Stromal cell of bone marrow (primary cell): ENCODE results near the gene KCTD12.

ENCODE experiments used
- DNase-seq: peaks from one replicate; pipeline ENCODE4 v3.0.0-alpha.2; 2012; ENCODE audit warnings: low read depth

Gene KCTD12

GRCh38 chr13:76887076-76887563 is 915 bp upstream of the KCTD12 start:
- DNase-seq = no peak

- DNase-seq = no peak
These were observed 257 bp downstream of the KCTD12 start for GRCh38 chr13:76886005-76886291.

DNA sequence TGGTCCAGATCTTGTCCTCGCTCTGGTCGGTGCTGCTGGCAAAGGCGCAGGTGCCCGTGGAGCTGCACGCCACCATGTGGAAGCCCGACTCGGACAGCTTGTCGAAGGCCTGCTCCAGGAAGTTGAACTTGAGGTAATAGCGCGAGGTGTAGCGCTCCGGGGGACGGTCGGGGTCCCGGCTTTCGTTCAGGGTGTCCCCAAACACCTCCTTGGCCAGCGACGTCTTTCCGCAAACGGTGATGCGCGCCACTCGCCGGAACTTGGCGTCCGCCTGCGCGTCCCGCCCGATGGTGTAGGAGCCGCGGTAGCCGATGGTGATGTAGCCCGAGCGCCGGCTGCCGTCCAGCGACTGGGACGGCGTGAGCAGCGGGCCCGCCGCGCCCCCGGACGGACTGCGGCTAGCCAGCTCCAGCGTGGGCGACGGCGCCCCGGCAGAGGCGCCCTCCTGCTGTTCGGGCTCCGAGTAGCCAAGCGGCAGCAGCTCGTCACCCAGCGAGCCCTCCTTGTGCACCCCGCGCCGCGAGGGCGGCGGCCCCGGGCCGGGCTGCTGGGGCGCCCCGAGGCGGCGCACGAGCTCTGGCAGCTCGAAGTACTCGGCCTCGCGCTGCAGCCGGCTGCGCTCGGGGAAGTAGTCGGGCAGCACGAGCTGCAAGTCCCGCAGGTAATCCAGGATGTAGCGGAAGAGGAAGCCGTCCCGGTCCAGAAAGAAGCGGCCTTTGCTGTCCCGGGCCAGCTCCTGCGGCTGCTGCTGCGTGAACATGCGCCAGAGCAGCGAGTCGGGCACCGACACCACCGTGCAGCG is 801 bp downstream of the KCTD12 start:
- DNase-seq = no peak

DNA sequence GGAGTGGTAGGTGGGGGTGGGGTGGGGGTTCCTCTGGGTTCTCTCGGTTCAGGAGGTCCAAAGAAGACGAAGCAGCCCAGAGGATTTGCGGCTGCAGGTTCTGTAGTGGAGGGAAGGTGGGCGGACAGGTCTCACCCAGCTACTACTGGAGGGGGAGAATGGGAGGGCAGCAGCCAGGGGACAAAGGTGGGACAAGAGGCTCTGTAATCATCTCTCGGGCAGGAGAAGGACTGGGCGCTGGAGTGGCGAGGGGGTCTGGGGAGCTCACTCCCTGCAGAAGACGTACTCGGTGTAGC is 1.4 kb downstream of the KCTD12 start:
- DNase-seq = no peak

GRCh38 chr13:76884186-76884906 is 1.9 kb downstream of the KCTD12 start:
- DNase-seq = no peak

DNA sequence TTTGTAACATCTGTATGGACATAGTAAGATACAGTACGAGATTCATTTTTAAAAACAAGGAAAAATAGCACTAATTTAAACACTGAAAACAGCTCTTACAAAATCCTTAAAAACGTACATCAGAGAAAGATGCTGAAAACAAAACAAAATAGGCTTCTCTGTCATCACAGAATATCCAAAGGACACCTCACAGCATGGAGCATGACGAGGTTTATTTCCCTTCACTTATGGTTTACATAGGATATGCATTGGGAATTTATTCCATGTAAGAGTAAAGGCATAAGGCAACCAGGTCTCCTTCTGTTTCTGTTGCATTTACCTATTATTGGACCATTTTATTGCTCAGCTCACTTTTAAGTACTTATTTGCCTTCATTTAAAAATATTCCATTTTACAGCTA is 3.0 kb downstream of the KCTD12 start:
- DNase-seq = no peak

- DNase-seq = peak; percentile 65
These were observed 3.8 kb downstream of the KCTD12 start for GRCh38 chr13:76882431-76882830.

DNA sequence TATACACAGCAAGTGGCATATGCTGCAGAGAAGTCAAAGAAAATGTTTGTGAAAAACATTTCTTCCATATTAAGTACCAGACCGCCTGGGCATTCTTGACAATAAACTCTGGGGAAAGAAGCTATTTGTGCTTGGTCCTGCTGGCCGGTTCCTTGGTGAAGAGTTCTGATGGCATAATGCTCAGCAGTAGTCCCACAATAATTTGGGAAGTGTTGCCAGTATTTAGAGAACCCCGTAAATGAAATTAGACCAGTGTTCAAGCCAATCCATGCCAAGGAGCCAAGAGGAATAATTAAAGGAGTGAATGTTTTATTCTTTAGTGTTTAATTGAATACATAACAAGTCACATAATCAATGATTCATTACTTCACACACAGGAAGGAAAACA is 6.3 kb downstream of the KCTD12 start:
- no peak for DNase-seq

DNA sequence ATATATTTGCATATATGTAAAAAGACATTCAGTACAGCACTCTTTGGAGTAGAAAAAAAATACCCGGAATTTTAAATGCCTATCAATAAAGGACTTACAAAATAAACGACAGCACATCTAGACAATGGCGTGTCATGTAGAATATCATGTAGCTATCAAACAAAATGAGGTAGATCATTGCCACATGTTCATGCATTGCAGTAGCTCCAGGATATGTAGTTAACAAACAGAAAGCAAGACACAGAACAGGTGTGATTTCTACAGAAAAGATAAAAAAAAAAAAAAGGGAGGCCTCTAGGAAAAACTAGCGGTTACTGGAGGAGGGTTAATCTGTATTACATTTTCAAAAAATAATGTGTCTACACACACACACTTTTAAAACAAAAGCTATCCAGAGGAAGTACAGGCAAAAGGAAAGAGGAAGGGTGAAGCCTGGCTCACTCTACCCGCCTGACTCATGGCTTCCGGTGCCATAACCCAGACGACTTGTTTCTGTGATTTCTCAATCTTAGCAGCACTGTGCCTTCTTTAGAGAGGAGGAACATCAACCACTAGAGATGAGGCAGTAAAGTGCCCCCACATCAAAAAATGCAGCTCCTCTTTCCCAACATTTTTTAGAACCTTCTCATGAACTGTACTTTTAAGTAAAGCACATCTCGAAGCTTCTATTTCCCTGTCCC is 6.9 kb downstream of the KCTD12 start:
- DNase-seq = peak; percentile 83

DNA sequence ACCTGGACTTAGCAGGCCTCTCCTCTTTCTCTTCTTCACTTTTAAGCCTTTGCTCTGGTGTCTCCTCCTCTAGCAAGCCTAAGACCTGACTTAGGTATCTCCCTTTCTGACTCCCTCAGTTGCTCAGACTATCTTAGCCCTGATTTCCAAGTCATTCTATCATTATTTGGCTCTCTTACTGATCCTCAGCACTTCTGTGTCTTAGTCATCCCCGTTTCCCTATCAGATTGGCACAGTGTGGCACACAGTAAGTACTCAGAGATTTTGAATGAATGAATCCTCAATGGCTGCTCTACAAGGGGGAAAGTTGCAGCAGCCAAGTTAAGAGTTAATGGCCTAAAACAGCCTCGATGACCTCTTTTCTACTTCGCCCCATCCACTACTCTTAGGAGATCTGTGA is 8.2 kb downstream of the KCTD12 start:
- DNase-seq = no peak

DNA sequence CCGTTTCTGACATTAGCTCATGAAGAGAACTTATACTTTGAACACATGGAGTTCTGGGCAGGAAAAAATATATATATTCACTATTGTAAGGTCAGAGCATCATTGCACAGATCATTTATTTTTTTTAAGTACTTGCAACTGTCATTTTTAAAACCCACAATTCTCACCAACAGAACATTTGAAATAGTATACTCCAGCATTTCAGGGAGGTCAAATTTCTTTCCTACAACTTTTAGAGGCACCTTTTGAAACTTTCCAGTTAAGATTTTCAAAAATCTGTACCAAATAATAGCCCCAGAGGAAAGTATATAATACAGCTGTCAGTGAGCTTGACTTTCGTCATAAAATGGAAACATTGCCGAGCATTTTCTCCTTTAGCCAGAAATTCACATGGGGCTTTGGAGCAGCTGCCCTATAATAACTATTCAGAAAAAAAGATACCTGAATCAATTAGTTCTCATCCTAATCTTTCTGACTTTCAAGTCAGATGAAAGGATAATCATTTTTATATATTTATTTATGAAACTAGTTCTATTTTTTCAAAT is 10.9 kb downstream of the KCTD12 start:
- no peak for DNase-seq

DNA sequence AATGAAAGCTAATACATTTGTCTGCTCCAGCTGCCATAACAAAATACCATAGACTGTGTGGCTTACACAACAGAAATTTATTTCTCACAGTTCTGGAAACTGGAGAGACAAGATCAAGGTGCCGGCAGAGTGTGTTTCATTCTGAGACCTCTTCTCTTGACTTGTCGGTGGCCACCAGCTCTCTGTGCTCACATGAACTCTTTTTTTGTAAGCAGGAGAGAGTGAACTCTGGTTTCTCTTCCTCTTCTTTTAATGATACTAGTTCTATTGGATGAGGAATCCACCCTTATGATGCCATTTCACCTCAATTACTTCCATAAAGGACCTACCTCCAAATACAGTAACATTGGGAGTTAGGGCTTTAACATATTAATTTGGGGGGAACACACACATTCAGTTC is 11.7 kb downstream of the KCTD12 start:
- DNase-seq = no peak

GRCh38 chr13:76873445-76873844 is 12.8 kb downstream of the KCTD12 start:
- DNase-seq = no peak

- DNase-seq = no peak
These were observed 13.5 kb downstream of the KCTD12 start for GRCh38 chr13:76872675-76873074.

DNA sequence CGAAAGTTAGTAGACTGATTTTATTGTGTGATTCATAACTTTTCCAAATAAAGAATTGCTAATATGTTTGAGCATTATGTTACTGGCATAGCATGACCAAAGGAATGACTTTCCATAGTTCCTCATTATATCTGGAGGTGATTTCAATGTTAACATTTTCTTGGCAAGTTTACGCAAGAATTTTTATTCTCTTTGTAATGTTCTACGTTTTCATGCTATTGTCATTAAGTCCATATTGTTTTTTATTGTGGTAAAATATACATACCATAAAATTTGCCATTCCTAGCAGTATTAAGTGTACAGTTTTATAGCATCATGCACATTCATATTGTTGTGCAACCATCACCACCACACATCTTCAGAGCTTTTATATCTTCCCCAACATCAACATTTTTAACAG is 14.8 kb downstream of the KCTD12 start:
- no peak for DNase-seq

DNA sequence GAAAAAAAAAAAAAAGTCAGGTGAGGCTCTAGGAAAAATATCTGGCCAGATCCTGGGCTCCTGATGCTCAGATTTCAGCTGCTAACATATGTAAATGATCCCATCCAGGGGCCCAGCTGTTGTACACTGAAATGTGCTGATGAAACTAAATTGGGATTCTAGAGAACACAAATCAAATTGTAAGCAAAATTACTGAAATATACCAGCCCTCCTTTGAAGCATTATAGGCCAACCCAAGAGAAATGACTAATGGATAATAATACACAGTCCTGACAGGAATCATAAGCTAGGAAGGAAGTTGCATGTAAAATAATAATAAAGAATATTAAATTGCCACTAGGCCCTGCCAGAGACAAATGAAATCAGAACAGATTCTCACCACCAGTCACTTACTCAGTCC is 17.8 kb downstream of the KCTD12 start:
- no peak for DNase-seq

- no peak for DNase-seq
These were observed 20.2 kb downstream of the KCTD12 start for GRCh38 chr13:76865996-76866503.

GRCh38 chr13:76865109-76865508 is 21.1 kb downstream of the KCTD12 start:
- DNase-seq = no peak

DNA sequence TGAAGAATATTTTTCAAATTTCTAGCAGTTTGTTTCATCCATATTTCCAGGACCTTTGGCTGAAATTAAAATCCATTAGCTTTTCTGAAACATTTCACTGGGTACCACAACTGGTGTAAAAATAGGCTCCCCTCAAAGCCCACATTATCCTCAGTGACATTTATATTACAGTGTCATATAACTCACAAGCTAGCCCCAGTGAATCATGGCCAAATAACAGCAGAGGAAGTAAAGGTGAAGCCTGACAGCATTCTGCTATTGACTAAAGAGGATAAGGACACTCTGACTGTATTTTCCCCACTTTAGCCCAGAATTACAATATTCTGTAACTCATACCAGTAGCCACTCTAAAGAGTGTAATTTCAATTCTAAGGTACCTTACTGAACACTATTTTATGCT is 21.9 kb downstream of the KCTD12 start:
- DNase-seq = no peak

- no peak for DNase-seq
These were observed 23.2 kb downstream of the KCTD12 start for GRCh38 chr13:76863022-76863421.

DNA sequence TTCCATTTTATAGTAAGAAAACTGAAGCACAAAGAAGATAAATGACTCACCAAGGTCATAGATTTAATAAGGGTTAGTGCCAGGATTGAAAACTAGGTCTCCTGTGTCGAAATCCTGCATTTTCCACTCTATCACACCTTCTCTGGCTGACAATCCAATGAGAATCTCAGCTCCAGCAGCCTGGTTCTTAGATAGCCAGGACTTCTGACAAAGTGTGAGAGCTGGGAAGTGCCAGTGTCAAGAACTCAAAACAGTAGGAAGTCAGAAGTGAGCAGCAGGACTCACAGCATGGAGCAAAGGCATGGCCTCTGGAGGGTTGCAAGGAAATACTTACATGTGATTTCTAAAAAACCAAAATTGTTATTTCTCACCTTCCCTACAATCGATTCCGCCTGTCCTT is 24.3 kb downstream of the KCTD12 start:
- no peak for DNase-seq

- DNase-seq = no peak
These were observed 25.5 kb downstream of the KCTD12 start for GRCh38 chr13:76860706-76861105.

- DNase-seq = no peak
These were observed 31.3 kb downstream of the KCTD12 start for GRCh38 chr13:76854894-76855293.
